GM12878 (cell line): ENCODE results near the gene TBXA2R. TPM values are rescaled to one million over a fixed set of nuclear protein-coding genes. Genes with fewer than 3 reads are reported as not detected.
A peak's percentile ranks its signal among the peaks of the same experiment; 100 is the strongest.

Experiments used
- ATAC-seq: fragments of 200-7000 bp; cut with Tn5 transposase; 3 replicates; pipeline ENCODE4 v1.9.1; 2020; ENCODE audit warnings: mild to moderate bottlenecking, moderate library complexity
- BruUV-seq: library from RNA; stranded (reverse); fragments of 400-500 nt; replicated peaks from 2 replicates; lab custom pipeline; 2021; lab: Mats Ljungman, UMichigan
- CTCF ChIA-PET: fragments of 300-600 bp; sonication (Branson Sonifier 250); formaldehyde crosslinking; extraction: SDS; loops from one replicate; lab custom pipeline; 2021; ENCODE audit warnings: inconsistent platforms; lab: Yijun Ruan, JAX
- POLR2A ChIA-PET: fragments of 350-600 bp; formaldehyde crosslinking; extraction: SDS; loops from one replicate; lab custom pipeline; 2021; ENCODE audit warnings: inconsistent platforms; lab: Charles Lee
- RAD21 ChIA-PET: fragments of 300-600 bp; sonication (Branson Sonifier 250); formaldehyde crosslinking; loops from one replicate; lab custom pipeline; 2023; ENCODE audit warnings: antibody characterized with exemption; ENCODE audit not compliant: unreplicated experiment; lab: Charles Lee
- SMC1A ChIA-PET: fragments of 300-600 bp; sonication (Branson Sonifier 250); formaldehyde crosslinking; loops from one replicate; lab custom pipeline; 2023; ENCODE audit not compliant: unreplicated experiment, uncharacterized antibody; lab: Charles Lee
- DNase-seq: peaks from one replicate; pipeline ENCODE4 v3.0.0-alpha.2; 2011; ENCODE audit warnings: low read depth, low spot score
- FAIRE-seq: peaks from 3 replicates; lab custom pipeline; 2011; peaks lifted over from hg19 to GRCh38; lab: Jason Lieb, UNC
- H2AFZ ChIP-seq: 2 replicates; pipeline ENCODE4 v1.6.0; 2011; ENCODE audit warnings: low read depth, low read length, control low read depth; ENCODE audit not compliant: control insufficient read depth
- H3K27ac ChIP-seq: 2 replicates; pipeline ENCODE4 v1.5.1; 2011; ENCODE audit warnings: control low read depth; ENCODE audit not compliant: control insufficient read depth, insufficient read depth
- H3K27me3 ChIP-seq, 2 experiments: replicated peaks in 1 of 2; 2 replicates each; pipeline versions ENCODE4 v1.6.0 to v1.6.1; 2011; ENCODE audit warnings: low read length in 1 of 2; ENCODE audit not compliant: control insufficient read depth in 2 of 2, insufficient read depth in 2 of 2
- H3K36me3 ChIP-seq, 2 experiments: 2 replicates each; pipeline ENCODE4 v1.5.1; 2011; ENCODE audit warnings: low read length in 1 of 2; ENCODE audit not compliant: control insufficient read depth in 2 of 2, insufficient read depth in 2 of 2
- H3K4me1 ChIP-seq: 2 replicates; pipeline ENCODE4 v1.6.1; 2011; ENCODE audit warnings: mild to moderate bottlenecking, low read length, moderate library complexity, mixed read lengths; ENCODE audit not compliant: control insufficient read depth, insufficient read depth
- H3K4me2 ChIP-seq: 2 replicates; pipeline ENCODE4 v1.6.0; 2011; ENCODE audit warnings: control low read depth; ENCODE audit not compliant: control insufficient read depth, insufficient read depth
- H3K4me3 ChIP-seq: fragments of 200-600 bp; sonication (generic); 2 replicates; pipeline ENCODE4 v1.5.1; 2016
- H3K79me2 ChIP-seq: 2 replicates; pipeline ENCODE4 v1.6.0; 2011; ENCODE audit warnings: low read length; ENCODE audit not compliant: control insufficient read depth, insufficient read depth
- H3K9ac ChIP-seq: 2 replicates; pipeline ENCODE4 v1.8.0; 2011; ENCODE audit warnings: low read length, control low read depth, mixed read lengths; ENCODE audit not compliant: control insufficient read depth, insufficient read depth
- H3K9me3 ChIP-seq: replicated peaks from 3 replicates; pipeline ENCODE4 v1.5.1; 2011; ENCODE audit warnings: mild to moderate bottlenecking, low read length; ENCODE audit not compliant: control insufficient read depth, insufficient read depth
- H4K20me1 ChIP-seq: 2 replicates; pipeline ENCODE4 v1.6.0; 2011; ENCODE audit not compliant: control insufficient read depth, insufficient read depth
- ELK1 ChIP-seq: IDR thresholded peaks from 2 replicates; pipeline ENCODE4 v1.6.1; 2012; ENCODE audit warnings: low read depth, low read length, improper control_type of control experiment
- EZH2 ChIP-seq: IDR thresholded peaks from 2 replicates; pipeline ENCODE4 v1.6.1; 2012; ENCODE audit warnings: low read depth, mild to moderate bottlenecking, control low read depth, inconsistent platforms, low read length, borderline replicate concordance; ENCODE audit not compliant: control insufficient read depth
- GATAD2B ChIP-seq: fragments of 450-650 bp; conservative IDR thresholded peaks from 2 replicates; pipeline ENCODE4 v1.6.1; 2017; ENCODE audit warnings: low read depth, mild to moderate bottlenecking, moderate library complexity
- HDGF ChIP-seq: fragments of 450-650 bp; IDR thresholded peaks from 2 replicates; pipeline ENCODE4 v1.6.1; 2016; ENCODE audit warnings: antibody characterized with exemption
- JUNB ChIP-seq: IDR thresholded peaks from 2 replicates; pipeline ENCODE4 v1.6.1; 2016; ENCODE audit warnings: antibody characterized with exemption, mild to moderate bottlenecking
- NRF1 ChIP-seq: conservative IDR thresholded peaks from 2 replicates; pipeline ENCODE4 v1.6.1; 2011; ENCODE audit warnings: mild to moderate bottlenecking, low read depth, low read length, improper control_type of control experiment
- SMC3 ChIP-seq: IDR thresholded peaks from 2 replicates; pipeline ENCODE4 v1.6.1; 2011; ENCODE audit warnings: low read length, improper control_type of control experiment, borderline replicate concordance
- ZNF274 ChIP-seq: IDR thresholded peaks from one replicate; pipeline ENCODE4 v1.8.0; 2011; ENCODE audit not compliant: insufficient read length, insufficient read depth
- WGBS: methylation state at CpG from one replicate; pipeline ENCODE4 v1.1.6; 2016; ENCODE audit warnings: low lambda C conversion rate; ENCODE audit not compliant: insufficient replicate concordance, insufficient coverage; ENCODE audit errors: missing lambda C conversion rate; 5-methylcytosine and 5-hydroxymethylcytosine counted together
- in situ Hi-C: fragments of 300-500 bp; cut with MboI; formaldehyde crosslinking; loops from 9 replicates; pipeline ENCODE4 v1.14.3; 2018; ENCODE audit warnings: mixed read lengths
- intact Hi-C: fragments of 100-400 bp; cut with micrococcal nuclease; formaldehyde crosslinking; loops from one replicate; pipeline ENCODE4 v1.14.2; 2022; ENCODE audit not compliant: unreplicated experiment
- polyA plus RNA-seq, 11 experiments: library from polyadenylated mRNA; depleted of rRNA in 4 of 11; unstranded in 6 of 11; stranded (reverse) in 5 of 11; fragments of >200 nt; fragmentation: Nextera tagmentation in 4 of 11; fragmentation: Illumina TruSeq in 1 of 11; extraction: Ambion mirVana in 4 of 11; extraction: Trizol in 1 of 11; gene quantifications; 1 replicate in 1 of 11; 2 replicates in 10 of 11; pipeline versions ENCODE4 v1.2.1 to v1.2.3, GENCODE V29; 2011 to 2016; ENCODE audit warnings: inconsistent platforms in 2 of 11, missing spikeins in 2 of 11, low read depth in 1 of 11
- total RNA-seq, 4 experiments: library from RNA; depleted of rRNA in 3 of 4; stranded (reverse); fragments of >200 nt in 3 of 4; fragmentation: Illumina TruSeq in 1 of 4; extraction: Trizol in 1 of 4; gene quantifications; 2 replicates each; pipeline versions ENCODE4 v1.2.1 to v1.2.3, GENCODE V29; 2013 to 2021
- TF ChIP-seq, protein P1 (sequence below): IDR thresholded peaks from 2 replicates; pipeline ENCODE4 v1.6.1; 2011; ENCODE audit warnings: borderline replicate concordance, low read depth, mild to moderate bottlenecking, moderate library complexity, mixed read lengths, low read length; ENCODE audit not compliant: insufficient read depth; ENCODE audit errors: extremely low read length

The TBXA2R gene
- total and polyA plus RNA-seq, 10 of the 15 experiments (the other 5 are each of a cell fraction or from before 2014, with no cell fraction given) = 0.03 TPM; not detected in 8

DNA sequence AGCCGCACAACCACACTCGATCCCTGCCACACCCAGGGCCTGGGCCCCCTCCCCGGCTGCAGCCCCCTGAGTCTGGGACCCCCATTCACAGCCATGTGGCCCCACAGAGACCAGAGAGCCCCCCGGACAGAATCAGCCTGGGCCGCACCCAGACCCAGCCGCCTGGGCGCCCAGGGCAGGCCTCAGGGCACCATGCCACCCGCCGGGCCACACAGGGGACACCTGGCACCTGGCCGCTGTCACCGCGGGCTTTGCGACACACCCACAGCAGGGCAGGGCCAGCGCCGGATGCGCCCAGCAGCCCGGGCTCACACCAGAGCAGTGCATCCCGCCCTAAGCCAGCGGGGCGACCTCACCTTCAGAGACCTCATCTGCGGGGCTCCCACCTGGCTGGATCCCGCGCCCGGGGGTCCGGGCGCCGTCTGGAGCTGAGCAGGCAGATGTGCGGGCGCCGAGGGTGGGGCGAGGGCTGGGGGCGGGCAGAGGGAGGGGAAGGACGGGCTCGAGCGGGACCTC lies 443 bp downstream of the TBXA2R start (continued):
- no peak for TF ChIP-seq ELK1
- no peak for TF ChIP-seq JUNB
- TF ChIP-seq GATAD2B = no peak
- TF ChIP-seq NRF1 = no peak
- TF ChIP-seq EZH2 = no peak
- no peak for TF ChIP-seq ZNF274
- TF ChIP-seq, protein P1, sequence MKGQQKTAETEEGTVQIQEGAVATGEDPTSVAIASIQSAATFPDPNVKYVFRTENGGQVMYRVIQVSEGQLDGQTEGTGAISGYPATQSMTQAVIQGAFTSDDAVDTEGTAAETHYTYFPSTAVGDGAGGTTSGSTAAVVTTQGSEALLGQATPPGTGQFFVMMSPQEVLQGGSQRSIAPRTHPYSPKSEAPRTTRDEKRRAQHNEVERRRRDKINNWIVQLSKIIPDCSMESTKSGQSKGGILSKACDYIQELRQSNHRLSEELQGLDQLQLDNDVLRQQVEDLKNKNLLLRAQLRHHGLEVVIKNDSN = no peak
- TF ChIP-seq, all 136 proteins: peak for 0

DNA sequence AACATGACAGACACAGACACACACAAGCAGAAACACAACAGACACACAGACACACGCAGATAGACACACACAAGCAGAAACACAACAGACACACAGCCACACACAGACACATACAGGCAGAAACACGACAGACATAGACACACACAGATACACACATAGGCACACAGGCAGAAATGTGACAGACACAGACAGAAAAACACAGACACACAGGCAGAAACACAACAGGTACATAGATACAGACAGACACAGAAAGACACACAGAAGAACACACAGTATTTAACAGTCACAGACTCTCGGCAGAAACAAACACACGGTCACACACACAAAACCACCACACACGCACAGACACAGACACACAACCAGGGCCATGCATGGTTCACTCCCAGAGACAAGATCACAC lies 905 bp downstream of the TBXA2R start:
- in situ Hi-C loops (no loop called here), intact Hi-C loops (loop anchor here (5.0 kb wide), 1 partner anchor 33 kb away; the partner anchor contains the start of gene HMG20B)
- Histone ChIP-seq H3K4me1 (peaks cover 12% of the 10 kb centered on the region), H3K79me2 (no peaks in the 10 kb centered on the region), H3K9ac (no peak overlapping the region), H3K4me3 (no peak overlapping the region), H4K20me1 (no peaks in the 10 kb centered on the region), H3K9me3 (no peaks in the 10 kb centered on the region), H3K36me3 (0 out of 4 replicates have a peak, but pooled peaks cover 0 to under 1% of the 10 kb centered on the region in 2 experiments), H3K27ac (no peak overlapping the region), H2AFZ (no peak overlapping the region; the same call in 1 of the 2 replicates), H3K27me3 (no peaks in the 10 kb centered on the region), H3K4me2 (no peak overlapping the region)
- ATAC-seq (no peak), DNase-seq (no peak), FAIRE-seq (no peak)
- RAD21 ChIA-PET = no interaction called here
- CTCF ChIA-PET = no interaction called here
- WGBS = 41% methylated on average over 5 of the region's 5 CpGs
- TF ChIP-seq HDGF = 0 out of 2 replicates have a peak, but pooled peaks have one; percentile 17
- no peak for TF ChIP-seq SMC3
- BruUV-seq = no TSS peak
- POLR2A ChIA-PET = no interaction called here
- SMC1A ChIA-PET = no interaction called here
